Transverse colon (tissue), 4 donors: ENCODE measurements around the gene FAM187B. TPM values are rescaled to one million over a fixed set of nuclear protein-coding genes. Genes with fewer than 3 reads are reported as not detected.

Experiments
- DNase-seq: peaks from one replicate; pipeline ENCODE4 v3.0.0-alpha.2; 2019
- H3K27ac ChIP-seq, 4 donors: fragments of 200-600 bp; sonication (generic); 2 replicates each; pipeline ENCODE4 v1.5.1; 2016 to 2018; ENCODE audit warnings: inconsistent platforms in 4 of 4
- H3K27me3 ChIP-seq: fragments of 200-600 bp; sonication (generic); 2 replicates; pipeline ENCODE4 v1.5.1; 2017; ENCODE audit warnings: inconsistent platforms
- H3K36me3 ChIP-seq, 4 donors: fragments of 200-600 bp; sonication (generic); 2 replicates each; pipeline ENCODE4 v1.5.1; 2017 to 2019; ENCODE audit warnings: inconsistent platforms in 4 of 4
- H3K4me1 ChIP-seq, 4 donors: fragments of 200-600 bp; sonication (generic); 2 replicates each; pipeline ENCODE4 v1.5.1; 2017 to 2020; ENCODE audit warnings: inconsistent platforms in 4 of 4
- H3K4me3 ChIP-seq, 4 donors: fragments of 200-600 bp; sonication (generic); 1 replicate in 1 of 4; 2 replicates in 3 of 4; pipeline versions ENCODE4 v1.5.1 to v1.6.1; 2017 to 2019; ENCODE audit warnings: inconsistent platforms in 4 of 4
- H3K9me3 ChIP-seq, 2 donors: fragments of 200-600 bp; sonication (generic); 2 replicates each; pipeline ENCODE4 v1.5.1; 2017 to 2019; ENCODE audit warnings: inconsistent platforms in 2 of 2
- CTCF ChIP-seq, 5 experiments: fragments of 200-600 bp in 3 of 5; fragments of 450-650 bp in 2 of 5; sonication (generic) in 3 of 5; IDR thresholded peaks; 1 replicate in 2 of 5; 2 replicates in 3 of 5; pipeline ENCODE4 v1.5.1; 2016 to 2017; ENCODE audit warnings: antibody characterized with exemption in 5 of 5, inconsistent platforms in 3 of 5, mild to moderate bottlenecking in 2 of 5, moderate library complexity in 1 of 5
- EP300 ChIP-seq: sonication (generic); formaldehyde crosslinking; IDR thresholded peaks from one replicate; pipeline ENCODE4 v1.6.1; 2017; ENCODE audit warnings: antibody characterized with exemption, low read depth
- POLR2A ChIP-seq: fragments of 450-650 bp; IDR thresholded peaks from one replicate; pipeline ENCODE4 v1.6.1; 2016; ENCODE audit warnings: antibody characterized with exemption, mild to moderate bottlenecking, moderate library complexity
- POLR2AphosphoS5 ChIP-seq, 3 donors: sonication (generic); formaldehyde crosslinking; IDR thresholded peaks; one replicate each; pipeline ENCODE4 v1.6.1; 2016; ENCODE audit warnings: antibody characterized with exemption in 3 of 3
- WGBS, 2 donors: methylation state at CpG; one replicate each; pipeline ENCODE4 v1.1.5; 2018; ENCODE audit warnings: low coverage in 1 of 2; 5-methylcytosine and 5-hydroxymethylcytosine counted together
- in situ Hi-C, 4 donors: fragments of 200-750 bp; cut with MboI; loops; one replicate each; pipeline versions ENCODE4 v1.15.0 to v1.15.1; 2017; ENCODE audit warnings: low sequenced_read_pairs in 3 of 4, low pct_ligation_motif_present in 1 of 4, low pct_unique_long_range_greater_than_20kb in 1 of 4
- intact Hi-C: fragments of 100-400 bp; cut with DNase I; formaldehyde crosslinking; loops from one replicate; pipeline ENCODE4 v1.15.1; 2023; ENCODE audit warnings: low total_unique reads
- total RNA-seq, 4 donors: library from RNA; depleted of rRNA; stranded (reverse); fragments of >200 nt; gene quantifications; one replicate each; pipeline ENCODE4 v1.1.0, GENCODE V29; 2016

FAM187B gene
- total RNA-seq, 4 donors from 2014 or later: not detected

GRCh38 chr19:35184267-35184666 is 44.3 kb downstream of the FAM187B start:
- WGBS, 2 donors: 83 to 86% methylated on average over 1 of the region's 1 CpG
- Histone ChIP-seq H3K27me3 (peaks cover 3% of the 10 kb centered on the region), H3K4me1 (no peaks in the 10 kb centered on the region), H3K36me3 (no peaks in the 10 kb centered on the region), H3K4me3 (no peak overlapping the region), H3K27ac (no peak overlapping the region), H3K9me3 (no peaks in the 10 kb centered on the region)
- intact Hi-C loops: no loop called here
- no peak for DNase-seq
- in situ Hi-C loops: no loop called here
- TF ChIP-seq POLR2A: no peak
- TF ChIP-seq POLR2AphosphoS5 (IDR thresholded peaks at IDR 0.05): no peak
- TF ChIP-seq CTCF (IDR thresholded peaks at IDR 0.05): no peak
- no peak for TF ChIP-seq EP300

- Histone ChIP-seq H3K4me3 (no peak overlapping the region), H3K36me3 (no peaks in the 10 kb centered on the region), H3K9me3 (no peaks in the 10 kb centered on the region), H3K27me3 (no peaks in the 10 kb centered on the region), H3K27ac (no peak overlapping the region), H3K4me1 (no peaks in the 10 kb centered on the region)
- TF ChIP-seq EP300 (no peak), CTCF (IDR thresholded peaks at IDR 0.05) (no peak), POLR2AphosphoS5 (IDR thresholded peaks at IDR 0.05) (no peak), POLR2A (no peak)
- no peak for DNase-seq
- WGBS, 2 donors: 85 to 91% methylated on average over 1 of the region's 1 CpG
- intact Hi-C loops (no loop called here), in situ Hi-C loops (no loop called here)
Measured at GRCh38 chr19:35181387-35181786, 47.2 kb downstream of the FAM187B start.

- TF ChIP-seq EP300 (no peak), CTCF (IDR thresholded peaks at IDR 0.05) (no peak), POLR2A (no peak), POLR2AphosphoS5 (IDR thresholded peaks at IDR 0.05) (no peak)
Measured at GRCh38 chr19:35179830-35180229, 48.7 kb downstream of the FAM187B start.

GRCh38 chr19:35178701-35179100 is 49.8 kb downstream of the FAM187B start:
- TF ChIP-seq POLR2AphosphoS5 (IDR thresholded peaks at IDR 0.05): no peak
- no peak for TF ChIP-seq CTCF (IDR thresholded peaks at IDR 0.05)
- no peak for TF ChIP-seq POLR2A
- TF ChIP-seq EP300: no peak
- Histone ChIP-seq H3K4me1 (no peaks in the 10 kb centered on the region), H3K36me3 (no peaks in the 10 kb centered on the region), H3K9me3 (no peaks in the 10 kb centered on the region), H3K4me3 (no peak overlapping the region), H3K27me3 (no peaks in the 10 kb centered on the region), H3K27ac (no peak overlapping the region)
- intact Hi-C loops: no loop called here
- no peak for DNase-seq
- in situ Hi-C loops: no loop called here
- 66% methylated on average over 2 of the region's 2 CpGs; no CpG with 5 or more reads in 1 of the 2 donors for whole genome bisulfite sequencing, 2 donors

More at GRCh38 chr19:35179830-35180229, 48.7 kb downstream of the FAM187B start:
- Histone ChIP-seq H3K27ac (no peak overlapping the region), H3K36me3 (no peaks in the 10 kb centered on the region), H3K4me3 (no peak overlapping the region), H3K4me1 (no peaks in the 10 kb centered on the region), H3K9me3 (no peaks in the 10 kb centered on the region), H3K27me3 (no peaks in the 10 kb centered on the region)
- in situ Hi-C loops: no loop called here
- 77% methylated on average over 3 of the region's 3 CpGs; no CpG with 5 or more reads in 1 of the 2 donors for WGBS, 2 donors
- intact Hi-C loops: no loop called here
- DNase-seq: no peak
